ENCODE measurements around the gene ACP3.

- TF ChIP-seq CTCF (IDR thresholded peaks at IDR 0.05) (no peak), POLR2A (IDR thresholded peaks at IDR 0.05) (no peak)
These were observed 87.1 kb downstream of the ACP3 start for GRCh38 chr3:132404276-132404675.

All from thyroid gland (tissue), 4 donors.